Testis (tissue), 2 donors: ENCODE measurements around the gene SERP2.

Experiments used
- CTCF ChIP-seq, 3 experiments: fragments of 450-650 bp in 2 of 3; fragments of 200-600 bp in 1 of 3; sonication (generic) in 1 of 3; IDR thresholded peaks; one replicate each; pipeline ENCODE4 v1.5.1; 2016 to 2019; ENCODE audit warnings: antibody characterized with exemption in 3 of 3, mild to moderate bottlenecking in 2 of 3, moderate library complexity in 1 of 3
- POLR2A ChIP-seq: fragments of 450-650 bp; IDR thresholded peaks from one replicate; pipeline ENCODE4 v1.6.1; 2017; ENCODE audit warnings: antibody characterized with exemption, mild to moderate bottlenecking, moderate library complexity

- TF ChIP-seq CTCF (IDR thresholded peaks at IDR 0.05) (no peak), POLR2A (no peak)
Measured at GRCh38 chr13:44415815-44416214, 42.2 kb downstream of the SERP2 start.
